ENCODE data around the gene PRRX2.

DNA sequence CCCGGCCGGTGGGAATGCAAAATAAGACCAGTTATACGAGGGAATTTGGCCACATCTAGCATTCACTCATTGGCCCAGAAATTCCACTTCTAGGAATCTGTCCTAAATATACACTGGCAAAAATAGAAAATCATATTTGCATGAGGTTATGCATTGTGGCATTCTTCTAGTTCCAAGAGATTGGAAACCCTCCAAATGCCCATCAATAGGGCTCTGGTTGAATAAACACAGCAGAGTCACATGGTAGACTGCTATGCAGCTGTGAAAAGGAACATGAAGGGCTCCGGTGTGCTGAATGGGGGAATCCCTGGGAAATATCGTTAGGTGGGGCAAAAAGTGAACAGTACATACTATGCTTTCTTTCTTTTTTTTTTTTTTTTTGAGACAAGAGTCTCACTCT is 50.6 kb downstream of the PRRX2 start:
- TF ChIP-seq, protein P1, sequence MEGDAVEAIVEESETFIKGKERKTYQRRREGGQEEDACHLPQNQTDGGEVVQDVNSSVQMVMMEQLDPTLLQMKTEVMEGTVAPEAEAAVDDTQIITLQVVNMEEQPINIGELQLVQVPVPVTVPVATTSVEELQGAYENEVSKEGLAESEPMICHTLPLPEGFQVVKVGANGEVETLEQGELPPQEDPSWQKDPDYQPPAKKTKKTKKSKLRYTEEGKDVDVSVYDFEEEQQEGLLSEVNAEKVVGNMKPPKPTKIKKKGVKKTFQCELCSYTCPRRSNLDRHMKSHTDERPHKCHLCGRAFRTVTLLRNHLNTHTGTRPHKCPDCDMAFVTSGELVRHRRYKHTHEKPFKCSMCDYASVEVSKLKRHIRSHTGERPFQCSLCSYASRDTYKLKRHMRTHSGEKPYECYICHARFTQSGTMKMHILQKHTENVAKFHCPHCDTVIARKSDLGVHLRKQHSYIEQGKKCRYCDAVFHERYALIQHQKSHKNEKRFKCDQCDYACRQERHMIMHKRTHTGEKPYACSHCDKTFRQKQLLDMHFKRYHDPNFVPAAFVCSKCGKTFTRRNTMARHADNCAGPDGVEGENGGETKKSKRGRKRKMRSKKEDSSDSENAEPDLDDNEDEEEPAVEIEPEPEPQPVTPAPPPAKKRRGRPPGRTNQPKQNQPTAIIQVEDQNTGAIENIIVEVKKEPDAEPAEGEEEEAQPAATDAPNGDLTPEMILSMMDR (conservative IDR thresholded peaks at IDR 0.05), result no peak
- no peak for TF ChIP-seq ZFX (IDR thresholded peaks at IDR 0.05)
